HG03521 (cell line): Measurements from ENCODE around the gene CNTNAP2.
"Not testable (repeated sequence)": the region's sequence is repeated elsewhere in the genome, so short reads cannot be mapped to it uniquely, and the experiment has no call there.

Experiments
- ATAC-seq: cut with Tn5 transposase; IDR thresholded peaks from one replicate; pipeline ENCODE4 v1.9.1; 2021; ENCODE audit warnings: mild to moderate bottlenecking, moderate library complexity; ENCODE audit not compliant: unreplicated experiment

The CNTNAP2 gene

GRCh38 chr7:147586110-147586509, 1469.5 kb downstream of the CNTNAP2 start:
- ATAC-seq = no peak

- no peak for ATAC-seq
These were observed 1469.9 kb downstream of the CNTNAP2 start for GRCh38 chr7:147586526-147586925.

- no peak for ATAC-seq
These were observed 1476.9 kb downstream of the CNTNAP2 start for GRCh38 chr7:147593271-147594057.

- no peak for ATAC-seq
These were observed 1478.4 kb downstream of the CNTNAP2 start for GRCh38 chr7:147595042-147595441.

- not testable (repeated sequence) for ATAC-seq
These were observed 1482.1 kb downstream of the CNTNAP2 start for GRCh38 chr7:147598687-147599086.

GRCh38 chr7:147605323-147605722, 1488.7 kb downstream of the CNTNAP2 start:
- no peak for ATAC-seq

GRCh38 chr7:147607157-147607800, 1490.7 kb downstream of the CNTNAP2 start:
- ATAC-seq = no peak

- ATAC-seq = no peak
These were observed 1494.8 kb downstream of the CNTNAP2 start for GRCh38 chr7:147611431-147611830.

- ATAC-seq = no peak
These were observed 1518.7 kb downstream of the CNTNAP2 start for GRCh38 chr7:147635288-147635687.

GRCh38 chr7:147636553-147636952, 1520.0 kb downstream of the CNTNAP2 start:
- ATAC-seq = no peak

GRCh38 chr7:147638566-147638965, 1522.0 kb downstream of the CNTNAP2 start:
- no peak for ATAC-seq

- no peak for ATAC-seq
These were observed 1522.4 kb downstream of the CNTNAP2 start for GRCh38 chr7:147639037-147639436.

- ATAC-seq = no peak
These were observed 1523.2 kb downstream of the CNTNAP2 start for GRCh38 chr7:147639751-147640150.

GRCh38 chr7:147640821-147641220, 1524.2 kb downstream of the CNTNAP2 start:
- no peak for ATAC-seq

- no peak for ATAC-seq
These were observed 1530.0 kb downstream of the CNTNAP2 start for GRCh38 chr7:147646568-147646967.

- no peak for ATAC-seq
These were observed 1534.4 kb downstream of the CNTNAP2 start for GRCh38 chr7:147650991-147651390.

- ATAC-seq = no peak
These were observed 1535.0 kb downstream of the CNTNAP2 start for GRCh38 chr7:147651601-147652000.

GRCh38 chr7:147653456-147653855, 1536.9 kb downstream of the CNTNAP2 start:
- ATAC-seq = no peak

- no peak for ATAC-seq
These were observed 1541.9 kb downstream of the CNTNAP2 start for GRCh38 chr7:147658392-147658967.

GRCh38 chr7:147659036-147659995, 1542.7 kb downstream of the CNTNAP2 start:
- no peak for ATAC-seq

GRCh38 chr7:147664541-147664940, 1547.9 kb downstream of the CNTNAP2 start:
- no peak for ATAC-seq
